ENCODE data around the gene CEP72. TPM values are rescaled to one million over a fixed set of nuclear protein-coding genes. Genes with fewer than 3 reads are reported as not detected.

CEP72 gene
- total RNA-seq, 1 experiment from 2014 or later, result 33.2 TPM

- in situ Hi-C loops (cut with HindIII; ENCODE audit: low pct_unique_long_range_greater_than_20kb, low sequenced_read_pairs) (no loop called here), intact Hi-C loops (cut with micrococcal nuclease; ENCODE audit: unreplicated experiment) (no loop called here)
- H3K9me3 ChIP-seq (ENCODE audit: control insufficient read depth, insufficient read depth, low read depth, low read length), result 0 out of 2 replicates have a peak, but pooled peaks cover 3% of the 10 kb centered on the region
- ATAC-seq (no peak), DNase-seq (ENCODE audit: low read depth, low spot score) (no peak)
- POLR2A ChIA-PET, result no interaction called here
- no TSS peak for BruUV-seq (replicated peaks)
- no peaks in the 10 kb centered on the region for H3K36me3 ChIP-seq (ENCODE audit: control insufficient read depth, insufficient read depth, low read length)
- no peaks in the 10 kb centered on the region for H3K4me1 ChIP-seq (ENCODE audit: control insufficient read depth, insufficient read depth, low read length)
- CTCF ChIA-PET, result no interaction called here
- no peak overlapping the region for H3K27ac ChIP-seq (ENCODE audit: low read length)
- no peak overlapping the region for H3K4me3 ChIP-seq (ENCODE audit: low read depth in 2 of 2, low read length in 2 of 2)
- TF ChIP-seq, protein P1, sequence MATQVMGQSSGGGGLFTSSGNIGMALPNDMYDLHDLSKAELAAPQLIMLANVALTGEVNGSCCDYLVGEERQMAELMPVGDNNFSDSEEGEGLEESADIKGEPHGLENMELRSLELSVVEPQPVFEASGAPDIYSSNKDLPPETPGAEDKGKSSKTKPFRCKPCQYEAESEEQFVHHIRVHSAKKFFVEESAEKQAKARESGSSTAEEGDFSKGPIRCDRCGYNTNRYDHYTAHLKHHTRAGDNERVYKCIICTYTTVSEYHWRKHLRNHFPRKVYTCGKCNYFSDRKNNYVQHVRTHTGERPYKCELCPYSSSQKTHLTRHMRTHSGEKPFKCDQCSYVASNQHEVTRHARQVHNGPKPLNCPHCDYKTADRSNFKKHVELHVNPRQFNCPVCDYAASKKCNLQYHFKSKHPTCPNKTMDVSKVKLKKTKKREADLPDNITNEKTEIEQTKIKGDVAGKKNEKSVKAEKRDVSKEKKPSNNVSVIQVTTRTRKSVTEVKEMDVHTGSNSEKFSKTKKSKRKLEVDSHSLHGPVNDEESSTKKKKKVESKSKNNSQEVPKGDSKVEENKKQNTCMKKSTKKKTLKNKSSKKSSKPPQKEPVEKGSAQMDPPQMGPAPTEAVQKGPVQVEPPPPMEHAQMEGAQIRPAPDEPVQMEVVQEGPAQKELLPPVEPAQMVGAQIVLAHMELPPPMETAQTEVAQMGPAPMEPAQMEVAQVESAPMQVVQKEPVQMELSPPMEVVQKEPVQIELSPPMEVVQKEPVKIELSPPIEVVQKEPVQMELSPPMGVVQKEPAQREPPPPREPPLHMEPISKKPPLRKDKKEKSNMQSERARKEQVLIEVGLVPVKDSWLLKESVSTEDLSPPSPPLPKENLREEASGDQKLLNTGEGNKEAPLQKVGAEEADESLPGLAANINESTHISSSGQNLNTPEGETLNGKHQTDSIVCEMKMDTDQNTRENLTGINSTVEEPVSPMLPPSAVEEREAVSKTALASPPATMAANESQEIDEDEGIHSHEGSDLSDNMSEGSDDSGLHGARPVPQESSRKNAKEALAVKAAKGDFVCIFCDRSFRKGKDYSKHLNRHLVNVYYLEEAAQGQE (IDR thresholded peaks at IDR 0.05; ENCODE audit: insufficient read depth in 1 of 2, low read depth in 2 of 2, low read length in 1 of 2), result no peak
- TF ChIP-seq POLR2AphosphoS5 (IDR thresholded peaks at IDR 0.05; ENCODE audit: low read depth, low read length) (no peak), TCF7L2 (IDR thresholded peaks at IDR 0.05; ENCODE audit: low read depth, low read length) (no peak), SIN3A (IDR thresholded peaks at IDR 0.05; ENCODE audit: borderline replicate concordance, insufficient read depth, low read depth, low read length) (no peak)
- no peaks in the 10 kb centered on the region for H3K27me3 ChIP-seq (ENCODE audit: control insufficient read depth, insufficient read depth, low read length)
Observed at GRCh38 chr5:570886-571285, 41.3 kb upstream of the CEP72 start.

GRCh38 chr5:571791-572190 is 40.3 kb upstream of the CEP72 start:
- BruUV-seq (replicated peaks), result no TSS peak
- Histone ChIP-seq H3K4me1 (ENCODE audit: control insufficient read depth, insufficient read depth, low read length) (no peaks in the 10 kb centered on the region), H3K27me3 (ENCODE audit: control insufficient read depth, insufficient read depth, low read length) (no peaks in the 10 kb centered on the region), H3K4me3 (ENCODE audit: low read depth in 2 of 2, low read length in 2 of 2) (no peak overlapping the region), H3K27ac (ENCODE audit: low read length) (no peak overlapping the region), H3K9me3 (ENCODE audit: control insufficient read depth, insufficient read depth, low read depth, low read length) (peaks cover 6% of the 10 kb centered on the region; the same call in 1 of the 2 replicates), H3K36me3 (ENCODE audit: control insufficient read depth, insufficient read depth, low read length) (no peaks in the 10 kb centered on the region)
- DNase-seq (ENCODE audit: low read depth, low spot score) (no peak), ATAC-seq (no peak)
- POLR2A ChIA-PET, result no interaction called here
- CTCF ChIA-PET, result interaction anchor here (0.5 kb wide), 1 partner anchor 33 kb away, joined by 3 read pairs; no protein-coding TSS in a partner anchor
- intact Hi-C loops (cut with micrococcal nuclease; ENCODE audit: unreplicated experiment), result no loop called here
- TF ChIP-seq, protein P1 (IDR thresholded peaks at IDR 0.05; ENCODE audit: insufficient read depth in 1 of 2, low read depth in 2 of 2, low read length in 1 of 2), result no peak
- TF ChIP-seq, protein P2, sequence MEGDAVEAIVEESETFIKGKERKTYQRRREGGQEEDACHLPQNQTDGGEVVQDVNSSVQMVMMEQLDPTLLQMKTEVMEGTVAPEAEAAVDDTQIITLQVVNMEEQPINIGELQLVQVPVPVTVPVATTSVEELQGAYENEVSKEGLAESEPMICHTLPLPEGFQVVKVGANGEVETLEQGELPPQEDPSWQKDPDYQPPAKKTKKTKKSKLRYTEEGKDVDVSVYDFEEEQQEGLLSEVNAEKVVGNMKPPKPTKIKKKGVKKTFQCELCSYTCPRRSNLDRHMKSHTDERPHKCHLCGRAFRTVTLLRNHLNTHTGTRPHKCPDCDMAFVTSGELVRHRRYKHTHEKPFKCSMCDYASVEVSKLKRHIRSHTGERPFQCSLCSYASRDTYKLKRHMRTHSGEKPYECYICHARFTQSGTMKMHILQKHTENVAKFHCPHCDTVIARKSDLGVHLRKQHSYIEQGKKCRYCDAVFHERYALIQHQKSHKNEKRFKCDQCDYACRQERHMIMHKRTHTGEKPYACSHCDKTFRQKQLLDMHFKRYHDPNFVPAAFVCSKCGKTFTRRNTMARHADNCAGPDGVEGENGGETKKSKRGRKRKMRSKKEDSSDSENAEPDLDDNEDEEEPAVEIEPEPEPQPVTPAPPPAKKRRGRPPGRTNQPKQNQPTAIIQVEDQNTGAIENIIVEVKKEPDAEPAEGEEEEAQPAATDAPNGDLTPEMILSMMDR (IDR thresholded peaks at IDR 0.05), result no peak
- in situ Hi-C loops (cut with HindIII; ENCODE audit: low pct_unique_long_range_greater_than_20kb, low sequenced_read_pairs), result no loop called here
